Measurements from ENCODE around the gene RPL10A.

- TF ChIP-seq PATZ1 (CRISPR knock-in tag; IDR thresholded peaks at IDR 0.05; ENCODE audit: borderline replicate concordance) (no peak), CSDC2 (CRISPR knock-in tag; IDR thresholded peaks at IDR 0.05) (no peak), ZFP30 (CRISPR knock-in tag; IDR thresholded peaks at IDR 0.05) (no peak), ZC3H10 (CRISPR knock-in tag; IDR thresholded peaks at IDR 0.05) (no peak), ARNTL (CRISPR knock-in tag; IDR thresholded peaks at IDR 0.05; ENCODE audit: borderline replicate concordance, low read depth) (no peak), ZFP3 (CRISPR knock-in tag; IDR thresholded peaks at IDR 0.05) (no peak), ZNF8 (CRISPR knock-in tag; IDR thresholded peaks at IDR 0.05) (no peak), CSRNP3 (CRISPR knock-in tag; IDR thresholded peaks at IDR 0.05) (no peak), ZNF565 (CRISPR knock-in tag; conservative IDR thresholded peaks at IDR 0.05; ENCODE audit: low read depth) (no peak), SNAI2 (CRISPR knock-in tag; IDR thresholded peaks at IDR 0.05) (no peak)
Observed at GRCh38 chr6:35480176-35480575, 12.0 kb downstream of the RPL10A start.

Measured in SK-N-SH treated with all-trans-retinoic acid at 6 μM for 48 hours (cell line).